Measurements from ENCODE around the gene COL27A1. TPM values are rescaled to one million over a fixed set of nuclear protein-coding genes. Genes with fewer than 3 reads are reported as not detected.

COL27A1 gene
- total RNA-seq, 4 donors from 2014 or later, result 14.2 to 32.9 (median 20.7) TPM

- Histone ChIP-seq H3K4me3 (no peak overlapping the region), H3K4me1 (peaks cover 20% of the 10 kb centered on the region), H3K27me3 (no peaks in the 10 kb centered on the region), H3K9me3 (no peaks in the 10 kb centered on the region), H3K27ac (no peak overlapping the region), H3K36me3 (peaks cover 4% of the 10 kb centered on the region)
- no peak for DNase-seq (ENCODE audit: low spot score in 2 of 2)
- WGBS, result 75% methylated on average over 2 of the region's 2 CpGs
- no peak for TF ChIP-seq POLR2A (IDR thresholded peaks at IDR 0.05)
- TF ChIP-seq EP300 (IDR thresholded peaks at IDR 0.05), result no peak
- no peak for TF ChIP-seq POLR2AphosphoS5 (IDR thresholded peaks at IDR 0.05)
- TF ChIP-seq, protein P1, sequence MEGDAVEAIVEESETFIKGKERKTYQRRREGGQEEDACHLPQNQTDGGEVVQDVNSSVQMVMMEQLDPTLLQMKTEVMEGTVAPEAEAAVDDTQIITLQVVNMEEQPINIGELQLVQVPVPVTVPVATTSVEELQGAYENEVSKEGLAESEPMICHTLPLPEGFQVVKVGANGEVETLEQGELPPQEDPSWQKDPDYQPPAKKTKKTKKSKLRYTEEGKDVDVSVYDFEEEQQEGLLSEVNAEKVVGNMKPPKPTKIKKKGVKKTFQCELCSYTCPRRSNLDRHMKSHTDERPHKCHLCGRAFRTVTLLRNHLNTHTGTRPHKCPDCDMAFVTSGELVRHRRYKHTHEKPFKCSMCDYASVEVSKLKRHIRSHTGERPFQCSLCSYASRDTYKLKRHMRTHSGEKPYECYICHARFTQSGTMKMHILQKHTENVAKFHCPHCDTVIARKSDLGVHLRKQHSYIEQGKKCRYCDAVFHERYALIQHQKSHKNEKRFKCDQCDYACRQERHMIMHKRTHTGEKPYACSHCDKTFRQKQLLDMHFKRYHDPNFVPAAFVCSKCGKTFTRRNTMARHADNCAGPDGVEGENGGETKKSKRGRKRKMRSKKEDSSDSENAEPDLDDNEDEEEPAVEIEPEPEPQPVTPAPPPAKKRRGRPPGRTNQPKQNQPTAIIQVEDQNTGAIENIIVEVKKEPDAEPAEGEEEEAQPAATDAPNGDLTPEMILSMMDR (IDR thresholded peaks at IDR 0.05), result no peak
These were observed 91.7 kb downstream of the COL27A1 start for GRCh38 chr9:114247077-114247476.

DNA sequence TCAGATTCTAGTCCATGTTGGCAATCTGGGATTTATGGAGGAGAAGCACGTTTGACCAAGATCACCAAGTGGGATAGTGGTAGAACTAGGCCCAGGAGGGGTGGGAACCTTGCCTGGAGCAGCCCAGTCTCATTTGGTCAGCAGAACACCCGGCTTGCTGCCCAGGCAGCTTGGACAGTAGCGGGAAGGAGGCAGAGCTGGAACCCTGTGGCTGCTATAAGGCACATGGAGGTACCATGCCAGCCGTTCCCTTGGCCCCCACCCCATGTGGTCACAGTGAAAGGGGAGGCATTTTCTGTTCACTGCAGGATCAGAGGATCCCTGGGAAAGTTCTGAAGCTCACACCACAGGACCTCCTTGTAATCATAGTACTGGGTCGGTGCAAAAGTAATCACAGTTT lies 92.2 kb downstream of the COL27A1 start:
- WGBS, result 83% methylated on average over 2 of the region's 5 CpGs
- no peak for DNase-seq (ENCODE audit: low spot score in 2 of 2)
- H3K27ac ChIP-seq, result no peak overlapping the region

GRCh38 chr9:114248299-114248707 lies 93.0 kb downstream of the COL27A1 start:
- Histone ChIP-seq H3K36me3 (peaks cover 4% of the 10 kb centered on the region), H3K9me3 (no peaks in the 10 kb centered on the region), H3K27me3 (no peaks in the 10 kb centered on the region), H3K27ac (no peak overlapping the region), H3K4me1 (peaks cover 20% of the 10 kb centered on the region), H3K4me3 (no peak overlapping the region)
- TF ChIP-seq EP300 (IDR thresholded peaks at IDR 0.05) (no peak), POLR2A (IDR thresholded peaks at IDR 0.05) (no peak)
- DNase-seq (ENCODE audit: low spot score in 2 of 2), result no peak
- WGBS, result 77% methylated on average over 8 of the region's 11 CpGs

More for the DNA sequence above, 92.2 kb downstream of the COL27A1 start:
- H3K27me3 ChIP-seq, result no peaks in the 10 kb centered on the region
- H3K36me3 ChIP-seq, result peaks cover 4% of the 10 kb centered on the region
- TF ChIP-seq POLR2AphosphoS5 (IDR thresholded peaks at IDR 0.05) (no peak), EP300 (IDR thresholded peaks at IDR 0.05) (no peak), POLR2A (IDR thresholded peaks at IDR 0.05) (no peak)
- TF ChIP-seq, protein P1 (IDR thresholded peaks at IDR 0.05), result no peak
- H3K4me3 ChIP-seq, result no peak overlapping the region
- peaks cover 20% of the 10 kb centered on the region for H3K4me1 ChIP-seq
- no peaks in the 10 kb centered on the region for H3K9me3 ChIP-seq

GRCh38 chr9:114249424-114250234 lies 94.3 kb downstream of the COL27A1 start:
- no peak for DNase-seq (ENCODE audit: low spot score in 2 of 2)
- peak overlapping the region; percentile 12 for H3K4me3 ChIP-seq
- TF ChIP-seq, protein P1 (IDR thresholded peaks at IDR 0.05), result no peak
- 66% methylated on average over 20 of the region's 21 CpGs for WGBS
- no peaks in the 10 kb centered on the region for H3K27me3 ChIP-seq
- peaks cover 20% of the 10 kb centered on the region for H3K4me1 ChIP-seq
- peaks cover 4% of the 10 kb centered on the region for H3K36me3 ChIP-seq
- no peaks in the 10 kb centered on the region for H3K9me3 ChIP-seq
- H3K27ac ChIP-seq, result no peak overlapping the region

DNA sequence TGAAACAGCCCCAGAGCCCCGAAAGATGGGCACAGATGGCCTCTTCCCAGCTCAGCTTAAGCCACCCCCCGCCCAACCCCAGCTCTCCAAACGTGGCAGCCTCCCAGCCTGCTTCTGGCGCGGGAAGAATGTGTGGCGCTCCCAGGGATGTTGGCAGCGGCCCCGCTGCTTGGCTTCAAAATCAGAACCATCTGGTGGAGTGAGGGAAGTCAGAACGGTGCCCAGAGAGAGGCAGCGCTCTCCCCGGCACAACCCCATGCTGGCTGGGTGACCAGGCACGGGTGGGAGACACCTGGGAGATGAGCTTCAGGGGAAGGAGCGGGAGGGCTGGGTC lies 94.9 kb downstream of the COL27A1 start:
- H3K9me3 ChIP-seq, result no peaks in the 10 kb centered on the region
- H3K27me3 ChIP-seq, result no peaks in the 10 kb centered on the region
- H3K27ac ChIP-seq, result no peak overlapping the region
- peaks cover 20% of the 10 kb centered on the region for H3K4me1 ChIP-seq
- H3K4me3 ChIP-seq, result peak overlapping the region; percentile 12
- peaks cover 4% of the 10 kb centered on the region for H3K36me3 ChIP-seq
- peak; percentile 80 to 88 for DNase-seq (ENCODE audit: low spot score in 2 of 2)
- TF ChIP-seq EP300 (IDR thresholded peaks at IDR 0.05), result no peak
- no peak for TF ChIP-seq POLR2A (IDR thresholded peaks at IDR 0.05)
- no peak for TF ChIP-seq POLR2AphosphoS5 (IDR thresholded peaks at IDR 0.05)
- TF ChIP-seq, protein P1 (IDR thresholded peaks at IDR 0.05), result no peak
- WGBS, result 39% methylated on average over 13 of the region's 13 CpGs
